ENCODE results near the gene TUBGCP6. TPM values are rescaled to one million over a fixed set of nuclear protein-coding genes. Genes with fewer than 3 reads are reported as not detected.
A peak's percentile ranks its signal among the peaks of the same experiment; 100 is the strongest.

The TUBGCP6 gene, protein sequence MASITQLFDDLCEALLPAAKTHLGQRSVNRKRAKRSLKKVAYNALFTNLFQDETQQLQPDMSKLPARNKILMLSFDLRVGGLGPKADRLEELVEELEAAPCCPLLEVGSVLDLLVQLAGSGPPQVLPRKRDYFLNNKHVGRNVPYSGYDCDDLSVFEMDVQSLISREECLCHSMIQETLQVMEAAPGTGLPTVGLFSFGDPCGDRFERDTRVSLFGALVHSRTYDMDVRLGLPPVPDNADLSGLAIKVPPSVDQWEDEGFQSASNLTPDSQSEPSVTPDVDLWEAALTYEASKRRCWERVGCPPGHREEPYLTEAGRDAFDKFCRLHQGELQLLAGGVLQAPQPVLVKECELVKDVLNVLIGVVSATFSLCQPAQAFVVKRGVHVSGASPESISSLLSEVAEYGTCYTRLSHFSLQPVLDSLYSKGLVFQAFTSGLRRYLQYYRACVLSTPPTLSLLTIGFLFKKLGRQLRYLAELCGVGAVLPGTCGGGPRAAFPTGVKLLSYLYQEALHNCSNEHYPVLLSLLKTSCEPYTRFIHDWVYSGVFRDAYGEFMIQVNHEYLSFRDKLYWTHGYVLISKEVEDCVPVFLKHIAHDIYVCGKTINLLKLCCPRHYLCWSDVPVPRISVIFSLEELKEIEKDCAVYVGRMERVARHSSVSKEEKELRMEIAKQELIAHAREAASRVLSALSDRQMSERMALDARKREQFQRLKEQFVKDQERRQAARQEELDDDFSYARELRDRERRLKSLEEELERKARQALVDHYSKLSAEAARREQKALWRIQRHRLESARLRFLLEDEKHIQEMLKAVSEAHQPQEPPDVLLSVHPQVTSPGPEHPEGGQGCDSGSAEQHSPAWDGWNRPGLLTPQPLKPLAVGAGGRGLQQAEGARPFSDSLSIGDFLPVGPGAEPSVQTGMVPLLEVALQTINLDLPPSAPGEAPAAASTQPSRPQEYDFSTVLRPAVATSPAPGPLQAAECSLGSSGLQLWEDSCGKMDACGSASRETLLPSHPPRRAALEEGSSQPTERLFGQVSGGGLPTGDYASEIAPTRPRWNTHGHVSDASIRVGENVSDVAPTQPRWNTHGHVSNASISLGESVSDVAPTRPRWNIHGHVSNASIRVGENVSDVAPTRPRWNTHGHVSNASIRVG (N-terminal part only)
- 64.1 to 65.9 TPM (median 65.3 TPM) in 3 replicates for total RNA-seq

DNA sequence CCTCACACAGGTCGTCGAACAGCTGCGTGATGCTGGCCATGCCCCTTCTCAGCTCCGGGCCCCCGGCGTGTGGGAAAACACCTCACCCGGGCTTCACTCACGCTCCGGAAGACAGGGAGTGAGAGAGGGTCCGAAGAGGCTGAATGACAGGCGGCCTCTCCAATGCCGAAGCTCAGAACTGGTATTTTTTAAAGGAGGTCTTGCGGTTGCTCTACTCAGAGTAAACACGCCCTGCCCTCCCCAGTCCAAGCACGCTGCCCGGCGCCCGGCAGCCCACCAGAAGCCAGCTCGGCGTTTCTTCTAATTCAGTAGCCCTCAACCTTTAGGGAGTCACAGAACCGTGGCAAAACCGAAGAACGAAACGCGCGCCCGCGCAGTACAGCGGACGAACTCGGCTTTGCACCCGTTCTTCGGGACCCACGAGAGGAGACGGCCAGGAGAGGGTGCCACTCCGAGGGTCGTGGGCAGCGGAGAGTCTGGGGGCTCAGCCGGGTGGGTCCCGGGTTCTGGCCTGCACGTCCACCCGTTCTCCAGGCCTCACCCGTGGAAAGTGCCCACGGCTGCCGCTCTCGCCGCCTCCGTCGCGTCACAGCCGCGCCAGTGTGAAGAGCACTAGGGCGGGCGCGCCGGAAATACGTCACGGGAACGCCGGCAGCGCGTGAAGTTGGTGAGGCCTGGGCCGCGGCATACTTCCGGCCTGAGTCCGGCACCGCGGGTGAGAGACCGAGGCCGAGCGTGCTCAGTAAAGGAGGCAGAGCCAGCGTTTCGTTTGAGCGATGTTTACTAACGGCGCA, at the start of gene TUBGCP6:
TSS of gene TUBGCP6 (minus strand) at position 604 of the 794 bp plus-strand sequence. CDS start at position 40, 564 bp downstream.
- Mint-ChIP-seq H3K9me3 (no peaks in the 10 kb centered on the region), H3K27ac (peak within 1 kb of the TSS; percentile 100), H3K27me3 (ENCODE audit: low read depth) (no peaks in the 10 kb centered on the region), H3K4me3 (peak within 1 kb of the TSS; percentile 100), H3K36me3 (peaks cover 3% of the 10 kb centered on the region), H3K4me1 (peaks cover 35% of the 10 kb centered on the region)
- TF ChIP-seq, protein P1, sequence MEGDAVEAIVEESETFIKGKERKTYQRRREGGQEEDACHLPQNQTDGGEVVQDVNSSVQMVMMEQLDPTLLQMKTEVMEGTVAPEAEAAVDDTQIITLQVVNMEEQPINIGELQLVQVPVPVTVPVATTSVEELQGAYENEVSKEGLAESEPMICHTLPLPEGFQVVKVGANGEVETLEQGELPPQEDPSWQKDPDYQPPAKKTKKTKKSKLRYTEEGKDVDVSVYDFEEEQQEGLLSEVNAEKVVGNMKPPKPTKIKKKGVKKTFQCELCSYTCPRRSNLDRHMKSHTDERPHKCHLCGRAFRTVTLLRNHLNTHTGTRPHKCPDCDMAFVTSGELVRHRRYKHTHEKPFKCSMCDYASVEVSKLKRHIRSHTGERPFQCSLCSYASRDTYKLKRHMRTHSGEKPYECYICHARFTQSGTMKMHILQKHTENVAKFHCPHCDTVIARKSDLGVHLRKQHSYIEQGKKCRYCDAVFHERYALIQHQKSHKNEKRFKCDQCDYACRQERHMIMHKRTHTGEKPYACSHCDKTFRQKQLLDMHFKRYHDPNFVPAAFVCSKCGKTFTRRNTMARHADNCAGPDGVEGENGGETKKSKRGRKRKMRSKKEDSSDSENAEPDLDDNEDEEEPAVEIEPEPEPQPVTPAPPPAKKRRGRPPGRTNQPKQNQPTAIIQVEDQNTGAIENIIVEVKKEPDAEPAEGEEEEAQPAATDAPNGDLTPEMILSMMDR (IDR thresholded peaks at IDR 0.05; ENCODE audit: unreplicated experiment): no peak
- peak; percentile 91 to 94 for DNase-seq (ENCODE audit: low spot score in 2 of 2, unreplicated experiment in 2 of 2)

DNA sequence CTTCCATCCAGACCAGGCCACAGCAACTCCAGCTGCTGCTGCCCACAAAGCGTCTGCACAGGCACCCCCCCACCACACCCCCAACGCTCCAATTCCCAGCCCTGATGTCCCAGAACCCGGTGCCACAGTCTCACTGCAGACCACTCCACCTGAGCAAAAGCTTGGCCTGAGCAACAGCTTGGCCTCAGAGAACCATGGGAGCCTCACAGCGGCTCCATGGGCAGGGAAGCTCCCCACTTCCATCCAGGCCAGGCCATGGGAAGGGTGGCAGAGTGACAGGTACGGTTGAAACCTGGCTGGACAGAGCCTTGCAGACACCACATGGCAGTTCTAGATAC, 49.5 kb upstream of the TUBGCP6 start:
- Mint-ChIP-seq H3K4me3 (peak overlapping the region; percentile 30), H3K27ac (peak overlapping the region; percentile 97), H3K27me3 (ENCODE audit: low read depth) (no peaks in the 10 kb centered on the region), H3K36me3 (peaks cover 3% of the 10 kb centered on the region), H3K9me3 (no peaks in the 10 kb centered on the region), H3K4me1 (peaks cover 44% of the 10 kb centered on the region)
- TF ChIP-seq, protein P1 (IDR thresholded peaks at IDR 0.05; ENCODE audit: unreplicated experiment): no peak
- no peak for DNase-seq (ENCODE audit: low spot score in 2 of 2, unreplicated experiment in 2 of 2)

DNA sequence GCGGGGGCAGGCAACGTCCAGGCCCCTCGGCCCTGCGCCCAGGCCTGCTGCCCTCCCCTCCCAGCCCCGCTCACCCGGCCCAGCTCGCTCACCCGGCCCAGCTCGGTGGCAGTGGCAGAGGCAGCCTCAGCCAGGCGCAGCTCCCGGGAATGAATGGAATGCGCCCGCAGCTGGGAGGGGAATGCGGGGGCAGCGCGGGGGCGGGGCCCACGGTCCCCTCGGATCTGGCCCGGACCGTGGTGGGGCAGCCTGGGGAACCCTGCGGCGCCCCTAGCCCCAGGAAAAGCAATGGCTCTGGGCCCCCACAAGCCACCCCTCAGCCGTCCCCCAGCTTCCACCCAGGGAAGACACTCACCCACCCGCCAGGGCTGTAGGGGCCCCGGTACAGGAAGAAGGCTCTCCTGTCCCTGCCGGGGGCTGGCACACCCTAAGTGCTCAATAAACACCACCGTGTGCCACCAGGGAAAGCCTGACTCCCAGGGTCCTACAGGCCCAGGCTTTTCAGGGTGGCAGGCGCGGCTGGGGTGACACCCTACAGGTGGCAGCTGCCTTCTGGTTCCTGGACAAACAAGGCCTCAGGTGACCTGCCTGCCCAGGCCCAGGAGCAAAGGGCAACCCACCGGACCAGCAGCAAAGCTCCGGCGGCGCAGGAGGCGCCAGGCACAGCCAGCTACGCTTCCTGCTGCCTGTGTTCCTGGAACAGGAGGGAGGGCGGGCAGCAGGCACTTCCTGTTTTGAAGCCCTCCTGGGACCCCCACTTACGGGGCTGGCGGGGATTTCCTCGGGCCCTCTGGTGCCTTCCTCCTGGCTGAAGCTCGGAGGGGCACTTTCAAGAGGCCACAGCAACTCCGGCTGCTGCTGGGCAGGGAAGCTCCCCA, 48.9 kb upstream of the TUBGCP6 start:
- Mint-ChIP-seq H3K4me3 (no peak overlapping the region), H3K36me3 (peaks cover 3% of the 10 kb centered on the region), H3K4me1 (peaks cover 42% of the 10 kb centered on the region), H3K9me3 (no peaks in the 10 kb centered on the region), H3K27me3 (ENCODE audit: low read depth) (no peaks in the 10 kb centered on the region), H3K27ac (peak overlapping the region; percentile 97)
- DNase-seq (ENCODE audit: low spot score in 2 of 2, unreplicated experiment in 2 of 2): peak; percentile 77 to 91
- TF ChIP-seq, protein P1 (IDR thresholded peaks at IDR 0.05; ENCODE audit: unreplicated experiment): no peak

DNA sequence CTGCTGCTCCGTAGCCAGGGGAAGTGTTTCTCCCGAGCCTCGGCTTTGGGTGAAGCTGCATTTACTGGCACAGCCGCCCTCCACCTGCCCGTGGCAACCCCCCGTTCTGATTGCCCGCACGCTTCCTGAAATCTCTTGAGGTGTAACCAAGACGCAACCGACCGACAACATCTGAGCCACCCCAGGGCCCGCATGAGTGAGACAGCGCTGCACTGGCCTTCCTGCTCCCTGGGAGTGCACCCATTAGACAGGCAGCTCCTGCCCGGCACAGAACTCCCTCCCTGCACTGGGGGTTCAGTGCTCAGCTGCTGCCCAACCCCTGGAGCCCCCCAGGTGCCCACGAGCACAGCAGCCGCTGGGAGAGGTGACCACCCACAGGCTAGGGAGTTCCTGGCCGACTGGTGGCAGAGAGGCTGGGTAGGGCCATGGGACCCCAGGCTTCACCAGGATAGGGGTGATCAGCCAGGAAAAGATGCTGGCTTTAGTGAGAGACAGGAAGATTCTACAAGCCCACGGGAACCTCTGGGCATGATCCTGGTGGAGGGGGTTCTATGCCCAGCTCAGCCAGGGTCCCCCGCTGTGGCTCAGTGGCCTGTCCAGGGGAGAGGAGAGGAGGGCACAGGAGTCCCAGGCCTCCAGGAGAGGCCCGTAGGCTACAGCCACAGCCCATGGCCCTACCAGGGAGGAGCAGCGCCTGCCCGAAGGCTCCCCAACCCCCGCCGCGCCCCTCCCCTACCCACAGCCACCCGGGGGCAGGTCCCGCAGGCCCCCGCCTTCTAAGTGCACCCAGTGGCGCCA, 48.0 kb upstream of the TUBGCP6 start:
- Mint-ChIP-seq H3K27ac (peak overlapping the region; percentile 99), H3K27me3 (ENCODE audit: low read depth) (no peaks in the 10 kb centered on the region), H3K36me3 (peaks cover 6% of the 10 kb centered on the region), H3K4me3 (peak overlapping the region; percentile 59), H3K9me3 (no peaks in the 10 kb centered on the region), H3K4me1 (peaks cover 34% of the 10 kb centered on the region)
- TF ChIP-seq, protein P1 (IDR thresholded peaks at IDR 0.05; ENCODE audit: unreplicated experiment): no peak
- DNase-seq (ENCODE audit: low spot score in 2 of 2, unreplicated experiment in 2 of 2): no peak

Data from mesothelial cell of epicardium (in vitro differentiated cells).